Smooth muscle cell (in vitro differentiated cells): ENCODE measurements around the gene KRTAP10-3. TPM values are rescaled to one million over a fixed set of nuclear protein-coding genes. Genes with fewer than 3 reads are reported as not detected.

Experiments
- DNase-seq: peaks from one replicate; lab custom pipeline; 2025; ENCODE audit not compliant: unreplicated experiment; lab: John Stamatoyannopoulos, UW
- H2AFZ ChIP-seq: fragments of 200-600 bp; sonication (generic); 2 replicates; pipeline ENCODE4 v1.6.0; 2016; ENCODE audit warnings: antibody characterized with exemption, low read depth, mild to moderate bottlenecking
- H3F3A ChIP-seq: fragments of 200-600 bp; sonication (generic); 2 replicates; pipeline ENCODE4 v1.6.0; 2017; ENCODE audit warnings: antibody characterized with exemption, low read depth
- H3K27ac ChIP-seq: fragments of 200-600 bp; sonication (generic); 2 replicates; pipeline ENCODE4 v1.5.1; 2016; ENCODE audit warnings: low read depth, mild to moderate bottlenecking
- H3K27me3 ChIP-seq: fragments of 200-600 bp; sonication (generic); 2 replicates; pipeline ENCODE4 v1.6.1; 2016; ENCODE audit warnings: low read depth, mild to moderate bottlenecking
- H3K36me3 ChIP-seq: fragments of 200-600 bp; sonication (generic); 2 replicates; pipeline ENCODE4 v1.5.1; 2016; ENCODE audit warnings: low read depth
- H3K4me1 ChIP-seq: fragments of 200-600 bp; sonication (generic); 2 replicates; pipeline ENCODE4 v1.5.1; 2016; ENCODE audit warnings: low read depth
- H3K4me2 ChIP-seq: fragments of 200-600 bp; sonication (generic); 2 replicates; pipeline ENCODE4 v1.6.0; 2016; ENCODE audit warnings: mild to moderate bottlenecking
- H3K4me3 ChIP-seq: fragments of 200-600 bp; sonication (generic); 2 replicates; pipeline ENCODE4 v1.5.1; 2016; ENCODE audit warnings: mild to moderate bottlenecking
- H3K79me2 ChIP-seq: fragments of 200-600 bp; sonication (generic); 2 replicates; pipeline ENCODE4 v1.6.0; 2016; ENCODE audit warnings: low read depth, mild to moderate bottlenecking
- H3K9ac ChIP-seq: fragments of 200-600 bp; sonication (generic); 2 replicates; pipeline ENCODE4 v1.6.0; 2016; ENCODE audit warnings: low read depth
- H3K9me3 ChIP-seq: fragments of 200-600 bp; sonication (generic); replicated peaks from 2 replicates; pipeline ENCODE4 v1.5.1; 2016; ENCODE audit warnings: low read depth
- H4K20me1 ChIP-seq: fragments of 200-600 bp; sonication (generic); 2 replicates; pipeline ENCODE4 v1.6.0; 2016; ENCODE audit warnings: low read depth
- WGBS: methylation state at CpG from one replicate; pipeline ENCODE4 v1.1.7; 2016; ENCODE audit warnings: low lambda C conversion rate; 5-methylcytosine and 5-hydroxymethylcytosine counted together
- polyA plus RNA-seq: library from polyadenylated mRNA; unstranded; fragments of >200 nt; fragmentation: Nextera tagmentation; extraction: Ambion mirVana; gene quantifications from 2 replicates; pipeline ENCODE4 v1.2.1, GENCODE V29; 2016
- total RNA-seq: library from RNA; depleted of rRNA; stranded (reverse); fragments of >200 nt; gene quantifications from 2 replicates; pipeline ENCODE4 v1.2.3, GENCODE V29; 2014
- TF ChIP-seq, protein P1 (sequence below): fragments of 200-600 bp; sonication (generic); IDR thresholded peaks from 2 replicates; pipeline ENCODE4 v1.5.1; 2017; ENCODE audit warnings: borderline replicate concordance, mild to moderate bottlenecking, antibody characterized with exemption; ENCODE audit not compliant: insufficient read depth, poor library complexity, severe bottlenecking

Gene KRTAP10-3
- total and polyA plus RNA-seq, 2 experiments from 2014 or later = not detected

GRCh38 chr21:44572959-44573583, 14.5 kb upstream of the KRTAP10-3 start:
- WGBS = 89% methylated on average over 15 of the region's 15 CpGs
- Histone ChIP-seq H3K9ac (no peak overlapping the region), H3K36me3 (no peaks in the 10 kb centered on the region), H3F3A (no peaks in the 10 kb centered on the region), H2AFZ (no peak overlapping the region), H3K4me2 (no peak overlapping the region), H3K9me3 (peaks cover 8% of the 10 kb centered on the region), H3K27ac (no peak overlapping the region), H3K79me2 (no peaks in the 10 kb centered on the region), H3K4me3 (no peak overlapping the region), H4K20me1 (no peaks in the 10 kb centered on the region), H3K4me1 (no peaks in the 10 kb centered on the region), H3K27me3 (no peaks in the 10 kb centered on the region)
- no peak for DNase-seq
- TF ChIP-seq, protein P1, sequence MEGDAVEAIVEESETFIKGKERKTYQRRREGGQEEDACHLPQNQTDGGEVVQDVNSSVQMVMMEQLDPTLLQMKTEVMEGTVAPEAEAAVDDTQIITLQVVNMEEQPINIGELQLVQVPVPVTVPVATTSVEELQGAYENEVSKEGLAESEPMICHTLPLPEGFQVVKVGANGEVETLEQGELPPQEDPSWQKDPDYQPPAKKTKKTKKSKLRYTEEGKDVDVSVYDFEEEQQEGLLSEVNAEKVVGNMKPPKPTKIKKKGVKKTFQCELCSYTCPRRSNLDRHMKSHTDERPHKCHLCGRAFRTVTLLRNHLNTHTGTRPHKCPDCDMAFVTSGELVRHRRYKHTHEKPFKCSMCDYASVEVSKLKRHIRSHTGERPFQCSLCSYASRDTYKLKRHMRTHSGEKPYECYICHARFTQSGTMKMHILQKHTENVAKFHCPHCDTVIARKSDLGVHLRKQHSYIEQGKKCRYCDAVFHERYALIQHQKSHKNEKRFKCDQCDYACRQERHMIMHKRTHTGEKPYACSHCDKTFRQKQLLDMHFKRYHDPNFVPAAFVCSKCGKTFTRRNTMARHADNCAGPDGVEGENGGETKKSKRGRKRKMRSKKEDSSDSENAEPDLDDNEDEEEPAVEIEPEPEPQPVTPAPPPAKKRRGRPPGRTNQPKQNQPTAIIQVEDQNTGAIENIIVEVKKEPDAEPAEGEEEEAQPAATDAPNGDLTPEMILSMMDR = no peak

GRCh38 chr21:44571844-44572782, 13.5 kb upstream of the KRTAP10-3 start:
- TF ChIP-seq, protein P1 = no peak
- Histone ChIP-seq H3K4me2 (no peak overlapping the region), H4K20me1 (no peaks in the 10 kb centered on the region), H3F3A (no peaks in the 10 kb centered on the region), H3K27me3 (no peaks in the 10 kb centered on the region), H3K4me1 (no peaks in the 10 kb centered on the region), H3K27ac (no peak overlapping the region), H3K4me3 (no peak overlapping the region), H3K79me2 (no peaks in the 10 kb centered on the region), H3K9ac (no peak overlapping the region), H2AFZ (no peak overlapping the region), H3K9me3 (peaks cover 5% of the 10 kb centered on the region), H3K36me3 (no peaks in the 10 kb centered on the region)
- no peak for DNase-seq
- WGBS = 93% methylated on average over 40 of the region's 40 CpGs

DNA sequence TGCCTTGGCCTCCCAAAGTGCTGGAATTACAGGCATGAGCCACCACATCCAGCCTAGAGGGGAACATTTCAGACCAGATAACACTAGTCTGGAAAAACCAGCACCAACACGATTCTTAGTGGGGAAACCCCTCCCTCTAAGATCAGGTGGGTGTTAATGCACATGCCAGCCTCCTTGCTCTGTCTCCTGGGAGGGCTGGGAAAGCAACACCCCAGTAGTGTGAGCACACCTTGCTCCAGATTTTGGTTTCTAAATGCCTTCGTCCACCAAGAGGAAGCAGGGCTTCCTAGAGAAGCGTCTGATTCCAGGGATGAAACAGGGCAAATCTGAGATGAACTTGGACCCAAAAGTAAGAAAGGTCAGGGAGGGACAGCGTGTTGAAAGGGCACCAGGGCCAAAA, 12.7 kb upstream of the KRTAP10-3 start:
- WGBS = 69% methylated on average over 4 of the region's 4 CpGs
- no peak overlapping the region for H3K4me2 ChIP-seq
- no peaks in the 10 kb centered on the region for H3K27me3 ChIP-seq
- TF ChIP-seq, protein P1 = no peak
- no peaks in the 10 kb centered on the region for H3K79me2 ChIP-seq
- no peaks in the 10 kb centered on the region for H4K20me1 ChIP-seq
- no peaks in the 10 kb centered on the region for H3F3A ChIP-seq
- H3K4me1 ChIP-seq = no peaks in the 10 kb centered on the region
- H3K27ac ChIP-seq = no peak overlapping the region
- H3K36me3 ChIP-seq = no peaks in the 10 kb centered on the region
- no peak overlapping the region for H2AFZ ChIP-seq
- no peak for DNase-seq
- H3K9me3 ChIP-seq = no peaks in the 10 kb centered on the region
- no peak overlapping the region for H3K9ac ChIP-seq
- H3K4me3 ChIP-seq = no peak overlapping the region
